PC-9 (cell line): ENCODE measurements around the gene WBP1. TPM values are rescaled to one million over a fixed set of nuclear protein-coding genes. Genes with fewer than 3 reads are reported as not detected.

Experiments
- BruUV-seq: library from RNA; stranded (reverse); fragments of 400-500 nt; replicated peaks from 2 replicates; lab custom pipeline; 2021; lab: Mats Ljungman, UMichigan
- CTCF ChIA-PET: fragments of 300-600 bp; sonication (Branson Sonifier 250); formaldehyde crosslinking; loops from one replicate; lab custom pipeline; 2022; ENCODE audit warnings: antibody characterized with exemption; lab: Charles Lee
- POLR2A ChIA-PET: fragments of 300-600 bp; sonication (Branson Sonifier 250); formaldehyde crosslinking; loops from one replicate; lab custom pipeline; 2022; ENCODE audit warnings: antibody characterized with exemption; ENCODE audit not compliant: unreplicated experiment; lab: Charles Lee
- DNase-seq, 2 experiments: peaks; one replicate each; pipeline versions ENCODE4 v3.0.0 to v3.0.0-alpha.2; 2015 to 2022; ENCODE audit warnings: mixed read lengths in 1 of 2
- H2AFZ ChIP-seq: fragments of 200-600 bp; sonication (generic); 2 replicates; pipeline ENCODE4 v1.8.1; 2017; ENCODE audit warnings: antibody characterized with exemption
- H3F3A ChIP-seq: fragments of 200-600 bp; sonication (generic); 2 replicates; pipeline ENCODE4 v1.8.1; 2017; ENCODE audit warnings: antibody characterized with exemption, mild to moderate bottlenecking, low read depth; ENCODE audit not compliant: insufficient read depth
- H3K27ac ChIP-seq: fragments of 200-600 bp; sonication (generic); 2 replicates; pipeline ENCODE4 v1.6.1; 2016; ENCODE audit warnings: mixed run types
- H3K27me3 ChIP-seq: fragments of 200-600 bp; sonication (generic); 2 replicates; pipeline ENCODE4 v1.6.1; 2016; ENCODE audit warnings: low read depth, mixed run types; ENCODE audit not compliant: insufficient read depth
- H3K36me3 ChIP-seq: fragments of 200-600 bp; sonication (generic); 2 replicates; pipeline ENCODE4 v1.6.1; 2016; ENCODE audit warnings: low read depth, mixed run types
- H3K4me1 ChIP-seq: fragments of 200-600 bp; sonication (generic); replicated peaks from 2 replicates; pipeline ENCODE4 v1.6.1; 2016; ENCODE audit warnings: mixed run types; ENCODE audit not compliant: insufficient read depth
- H3K4me2 ChIP-seq: fragments of 200-600 bp; sonication (generic); 2 replicates; pipeline ENCODE4 v1.6.1; 2017; ENCODE audit warnings: mixed run types
- H3K4me3 ChIP-seq: fragments of 200-600 bp; sonication (generic); 2 replicates; pipeline ENCODE4 v1.6.1; 2016; ENCODE audit warnings: mixed run types
- H3K79me2 ChIP-seq: fragments of 200-600 bp; sonication (generic); 2 replicates; pipeline ENCODE4 v1.6.1; 2017; ENCODE audit warnings: low read depth, mixed run types
- H3K9me2 ChIP-seq: fragments of 200-600 bp; sonication (generic); 2 replicates; pipeline ENCODE4 v1.8.1; 2017; ENCODE audit warnings: mild to moderate bottlenecking; ENCODE audit not compliant: insufficient read depth
- H3K9me3 ChIP-seq: fragments of 200-600 bp; sonication (generic); 2 replicates; pipeline ENCODE4 v1.8.1; 2016; ENCODE audit warnings: low read depth; ENCODE audit not compliant: insufficient read depth
- H4K20me1 ChIP-seq: fragments of 200-600 bp; sonication (generic); 2 replicates; pipeline ENCODE4 v1.8.1; 2017; ENCODE audit not compliant: insufficient read depth
- CTCF ChIP-seq: fragments of 200-600 bp; sonication (generic); conservative IDR thresholded peaks from 2 replicates; pipeline ENCODE4 v1.6.1; 2017; ENCODE audit warnings: mixed run types, antibody characterized with exemption, mild to moderate bottlenecking, moderate library complexity
- EZH2 ChIP-seq: fragments of 200-600 bp; sonication (generic); IDR thresholded peaks from 2 replicates; pipeline ENCODE4 v1.8.0; 2017; ENCODE audit warnings: antibody characterized with exemption, low read depth
- intact Hi-C: fragments of 100-400 bp; cut with micrococcal nuclease; formaldehyde crosslinking; loops from one replicate; pipeline ENCODE4 v1.10.0; 2022; ENCODE audit not compliant: unreplicated experiment
- total RNA-seq: library from RNA; stranded (reverse); gene quantifications from 2 replicates; pipeline ENCODE4 v1.2.3, GENCODE V29; 2021

WBP1 gene
- total RNA-seq, 1 experiment from 2014 or later, result 68.0 TPM

- intact Hi-C loops, result no loop called here
- POLR2A ChIA-PET, result interaction anchor here (0.6 kb wide), 1 partner anchor 39 kb away, joined by 4 read pairs; the partner anchor contains the start of gene WBP1
- Histone ChIP-seq H3K79me2 (peaks cover 10% of the 10 kb centered on the region; the same call in 1 of the 2 replicates), H3K27me3 (no peaks in the 10 kb centered on the region), H2AFZ (peak overlapping the region; percentile 88), H3K9me2 (no peaks in the 10 kb centered on the region), H3K4me1 (peaks cover 16% of the 10 kb centered on the region), H3K4me3 (peak overlapping the region; percentile 62), H4K20me1 (no peaks in the 10 kb centered on the region), H3K9me3 (no peaks in the 10 kb centered on the region), H3K4me2 (peak overlapping the region; percentile 88), H3K36me3 (no peaks in the 10 kb centered on the region), H3K27ac (peak overlapping the region; percentile 27; the same call in 1 of the 2 replicates), H3F3A (peaks cover 16% of the 10 kb centered on the region; the same call in 1 of the 2 replicates)
- TF ChIP-seq CTCF, result no peak
- no peak for TF ChIP-seq EZH2
- BruUV-seq, result TSS peak; percentile 44
- peak; percentile 68 to 69 for DNase-seq
- CTCF ChIA-PET, result interaction anchor here (0.6 to 0.7 kb wide), 2 partner anchors 14 to 91 kb away, joined by 4 read pairs; no protein-coding TSS in a partner anchor
Observed at GRCh38 chr2:74497777-74498499, 39.7 kb downstream of the WBP1 start.

DNA sequence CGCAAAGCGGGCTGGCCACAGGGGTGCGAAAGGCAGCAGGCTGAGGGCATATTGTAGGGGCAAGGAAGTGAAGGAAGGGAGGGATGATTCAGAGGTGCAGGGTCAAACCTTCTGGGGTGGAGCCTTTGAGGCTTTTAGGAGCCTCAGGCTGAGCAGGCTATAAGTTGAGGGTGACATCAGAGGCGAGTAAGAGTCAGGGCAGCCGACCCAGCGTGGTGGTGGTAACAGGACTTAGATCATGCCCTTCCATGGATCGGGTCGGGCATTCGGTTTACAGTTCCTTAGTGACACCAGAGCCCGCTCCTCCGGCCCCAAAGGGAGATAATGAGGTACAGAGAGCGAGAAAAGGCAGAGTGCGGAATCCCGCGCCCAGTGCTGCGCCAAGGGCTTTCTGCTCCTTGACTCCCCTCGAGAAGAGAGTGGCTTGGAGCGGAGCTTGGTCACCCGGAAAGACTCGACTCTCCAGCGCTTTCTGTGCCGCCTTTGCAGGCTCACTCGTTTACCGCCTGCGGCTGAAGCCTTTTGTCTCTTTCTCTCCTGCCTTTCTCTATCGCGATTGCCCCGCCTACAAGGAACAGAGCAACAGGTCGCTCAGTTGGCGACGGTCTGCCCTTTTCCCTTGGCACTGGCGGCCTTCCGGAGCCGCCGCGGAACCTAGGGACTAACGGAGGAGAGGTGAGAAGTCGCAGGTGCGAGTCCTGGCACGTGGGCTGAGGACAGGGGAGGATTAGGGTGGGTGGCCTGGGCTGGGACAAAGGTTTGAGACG is 40.4 kb downstream of the WBP1 start:
- Histone ChIP-seq H3K79me2 (peaks cover 10% of the 10 kb centered on the region; the same call in 1 of the 2 replicates), H3K4me3 (peak overlapping the region; percentile 62), H3K4me1 (peaks cover 16% of the 10 kb centered on the region), H3K27ac (peak overlapping the region; percentile 27; the same call in 1 of the 2 replicates), H3K9me2 (no peaks in the 10 kb centered on the region), H3K9me3 (no peaks in the 10 kb centered on the region), H3F3A (peaks cover 16% of the 10 kb centered on the region; the same call in 1 of the 2 replicates), H3K4me2 (peak overlapping the region; percentile 88), H3K36me3 (no peaks in the 10 kb centered on the region), H3K27me3 (no peaks in the 10 kb centered on the region), H2AFZ (peak overlapping the region; percentile 88), H4K20me1 (no peaks in the 10 kb centered on the region)
- BruUV-seq, result TSS peak; percentile 39
- intact Hi-C loops, result no loop called here
- ChIA-PET POLR2A (interaction anchor here (0.5 to 0.6 kb wide), 2 partner anchors 27 to 40 kb away, joined by 4 to 8 read pairs; partner anchors contain the start of gene WBP1), CTCF (interaction anchor here (0.7 kb wide), 1 partner anchor 90 kb away, joined by 4 read pairs; no protein-coding TSS in a partner anchor)
- DNase-seq, result peak; percentile 34 to 58
- TF ChIP-seq EZH2, result no peak
- TF ChIP-seq CTCF, result no peak

- POLR2A ChIA-PET, result interaction anchor here (0.5 kb wide), 1 partner anchor 28 kb away, joined by 8 read pairs; no protein-coding TSS in a partner anchor
- peak within 1 kb of the TSS; percentile 88 for H3K4me2 ChIP-seq
Observed at GRCh38 chr2:74499267-74499939, 41.2 kb downstream of the WBP1 start, which contains the start of gene LBX2. Gene LBX2 (minus strand): TSS chr2:74499603. CDS start chr2:74499537, 66 bp downstream.

More at GRCh38 chr2:74499267-74499939, 41.2 kb downstream of the WBP1 start, which contains the start of gene LBX2:
- 0 out of 2 replicates have a peak, but pooled peaks cover under 1% of the 10 kb centered on the region for H3K36me3 ChIP-seq
- H3K9me2 ChIP-seq, result no peaks in the 10 kb centered on the region
- TF ChIP-seq CTCF, result no peak
- TF ChIP-seq EZH2, result no peak
- no peaks in the 10 kb centered on the region for H4K20me1 ChIP-seq
- peak within 1 kb of the TSS; percentile 62 for H3K4me3 ChIP-seq
- H3K79me2 ChIP-seq, result peaks cover 10% of the 10 kb centered on the region; the same call in 1 of the 2 replicates
- H3K27ac ChIP-seq, result no peak within 1 kb of the TSS
- DNase-seq, result no peak
- no TSS peak for BruUV-seq
- H3K4me1 ChIP-seq, result peaks cover 16% of the 10 kb centered on the region
- H3F3A ChIP-seq, result peaks cover 20% of the 10 kb centered on the region; the same call in 1 of the 2 replicates
- H3K27me3 ChIP-seq, result no peaks in the 10 kb centered on the region
- H2AFZ ChIP-seq, result peak within 1 kb of the TSS; percentile 88
- intact Hi-C loops, result no loop called here
- H3K9me3 ChIP-seq, result no peaks in the 10 kb centered on the region
- CTCF ChIA-PET, result no interaction called here
